ENCODE measurements around the gene RERE.

- no peak for TF ChIP-seq CTCF (conservative IDR thresholded peaks at IDR 0.05)
- no peak for TF ChIP-seq EZH2 (IDR thresholded peaks at IDR 0.05; ENCODE audit: low read depth)
These were observed 475.1 kb downstream of the RERE start for GRCh38 chr1:8342325-8342724.

Measured in PC-9 (cell line).